OCI-LY1 (cell line): ENCODE measurements around the gene LRRC2.

Source experiments
- H2AFZ ChIP-seq: fragments of 200-600 bp; sonication (generic), shearing (Covaris generic); 2 replicates; pipeline ENCODE4 v1.6.0; 2014; ENCODE audit warnings: antibody characterized with exemption, mild to moderate bottlenecking, low read length
- H3F3A ChIP-seq: fragments of 200-600 bp; sonication (generic), shearing (Covaris generic); 2 replicates; pipeline ENCODE4 v1.6.0; 2014; ENCODE audit warnings: mild to moderate bottlenecking, antibody characterized with exemption, low read length, moderate library complexity; ENCODE audit not compliant: insufficient read depth
- H3K27ac ChIP-seq: fragments of 200-600 bp; sonication (generic); 2 replicates; pipeline ENCODE4 v1.5.1; 2014; ENCODE audit warnings: low read length, mixed run types, mild to moderate bottlenecking, low read depth; ENCODE audit not compliant: poor library complexity, severe bottlenecking
- H3K27me3 ChIP-seq: fragments of 200-600 bp; sonication (generic); 2 replicates; pipeline ENCODE4 v1.6.0; 2014; ENCODE audit warnings: antibody characterized with exemption, mild to moderate bottlenecking, low read length, moderate library complexity; ENCODE audit not compliant: insufficient read depth
- H3K36me3 ChIP-seq: fragments of 200-600 bp; sonication (generic); 2 replicates; pipeline ENCODE4 v1.6.1; 2014; ENCODE audit warnings: mild to moderate bottlenecking, antibody characterized with exemption, low read length, moderate library complexity, mixed read lengths; ENCODE audit not compliant: insufficient read depth
- H3K4me1 ChIP-seq: fragments of 200-600 bp; sonication (generic); 2 replicates; pipeline ENCODE4 v1.5.1; 2014; ENCODE audit warnings: mild to moderate bottlenecking, low read length, moderate library complexity; ENCODE audit not compliant: insufficient read depth, severe bottlenecking
- H3K4me2 ChIP-seq: fragments of 200-600 bp; sonication (generic), shearing (Covaris generic); 2 replicates; pipeline ENCODE4 v1.6.1; 2014; ENCODE audit warnings: low read length
- H3K4me3 ChIP-seq: fragments of 200-600 bp; sonication (generic); 2 replicates; pipeline ENCODE4 v1.5.1; 2014; ENCODE audit warnings: low read length, low read depth, mild to moderate bottlenecking, mixed read lengths; ENCODE audit not compliant: poor library complexity, severe bottlenecking
- H3K79me2 ChIP-seq: fragments of 200-600 bp; shearing (Covaris generic); 2 replicates; pipeline ENCODE4 v1.6.1; 2016; ENCODE audit warnings: mixed run types, low read length, mixed read lengths; ENCODE audit not compliant: insufficient read depth
- H3K9ac ChIP-seq: fragments of 200-600 bp; sonication (generic), shearing (Covaris generic); 2 replicates; pipeline ENCODE4 v1.6.1; 2014; ENCODE audit warnings: mild to moderate bottlenecking, low read length, mixed read lengths
- H3K9me2 ChIP-seq: fragments of 200-600 bp; sonication (generic), shearing (Covaris generic); 2 replicates; pipeline ENCODE4 v1.6.1; 2014; ENCODE audit warnings: low read depth, mild to moderate bottlenecking, low read length, mixed read lengths
- H3K9me3 ChIP-seq: fragments of 200-600 bp; shearing (Covaris generic); 2 replicates; pipeline ENCODE4 v1.6.1; 2014; ENCODE audit warnings: low read length, mixed read lengths
- H4K20me1 ChIP-seq: fragments of 200-600 bp; sonication (generic), shearing (Covaris generic); 2 replicates; pipeline ENCODE4 v1.6.0; 2016; ENCODE audit warnings: mild to moderate bottlenecking, low read length; ENCODE audit not compliant: insufficient read depth
- CTCF ChIP-seq: fragments of 200-600 bp; sonication (generic), shearing (Covaris generic); IDR thresholded peaks from 2 replicates; pipeline ENCODE4 v1.5.1; 2017; ENCODE audit warnings: mild to moderate bottlenecking, antibody characterized with exemption, low read length, moderate library complexity, mixed read lengths
- EZH2 ChIP-seq: fragments of 200-600 bp; sonication (generic), shearing (Covaris generic); IDR thresholded peaks from 2 replicates; pipeline ENCODE4 v1.8.0; 2017; ENCODE audit warnings: borderline replicate concordance, mixed run types, mild to moderate bottlenecking, antibody characterized with exemption, low read length, moderate library complexity, mixed read lengths

The LRRC2 gene

GRCh38 chr3:46482632-46483350 is 83.3 kb downstream of the LRRC2 start:
- no peak overlapping the region for H3K4me2 ChIP-seq
- no peaks in the 10 kb centered on the region for H3K79me2 ChIP-seq

GRCh38 chr3:46481636-46482035 is 84.5 kb downstream of the LRRC2 start:
- no peaks in the 10 kb centered on the region for H4K20me1 ChIP-seq
- H3K27ac ChIP-seq: no peak overlapping the region
- no peak overlapping the region for H3K4me2 ChIP-seq
- no peak overlapping the region for H2AFZ ChIP-seq
- no peaks in the 10 kb centered on the region for H3K79me2 ChIP-seq
- H3K9me2 ChIP-seq: no peaks in the 10 kb centered on the region
- H3K27me3 ChIP-seq: no peaks in the 10 kb centered on the region
- TF ChIP-seq EZH2: no peak
- TF ChIP-seq CTCF: no peak
- no peaks in the 10 kb centered on the region for H3K36me3 ChIP-seq
- no peaks in the 10 kb centered on the region for H3K4me1 ChIP-seq
- H3K4me3 ChIP-seq: no peak overlapping the region
- no peaks in the 10 kb centered on the region for H3F3A ChIP-seq
- H3K9me3 ChIP-seq: no peaks in the 10 kb centered on the region
- no peak overlapping the region for H3K9ac ChIP-seq

More at GRCh38 chr3:46482632-46483350, 83.3 kb downstream of the LRRC2 start:
- Histone ChIP-seq H3K4me3 (no peak overlapping the region), H3K9ac (no peak overlapping the region), H3F3A (no peaks in the 10 kb centered on the region), H2AFZ (no peak overlapping the region), H3K9me2 (no peaks in the 10 kb centered on the region), H3K36me3 (no peaks in the 10 kb centered on the region), H3K27ac (no peak overlapping the region), H3K4me1 (no peaks in the 10 kb centered on the region), H3K9me3 (no peaks in the 10 kb centered on the region), H4K20me1 (no peaks in the 10 kb centered on the region), H3K27me3 (no peaks in the 10 kb centered on the region)
- TF ChIP-seq EZH2: no peak
- TF ChIP-seq CTCF: no peak

GRCh38 chr3:46480491-46481195 is 85.5 kb downstream of the LRRC2 start:
- Histone ChIP-seq H3F3A (no peaks in the 10 kb centered on the region), H3K4me3 (no peak overlapping the region), H3K4me1 (no peaks in the 10 kb centered on the region), H2AFZ (no peak overlapping the region), H3K9me2 (no peaks in the 10 kb centered on the region), H3K9me3 (no peaks in the 10 kb centered on the region), H3K27me3 (no peaks in the 10 kb centered on the region), H3K9ac (no peak overlapping the region), H3K4me2 (no peak overlapping the region), H3K27ac (no peak overlapping the region), H3K79me2 (no peaks in the 10 kb centered on the region), H3K36me3 (no peaks in the 10 kb centered on the region), H4K20me1 (no peaks in the 10 kb centered on the region)
- TF ChIP-seq CTCF: no peak
- no peak for TF ChIP-seq EZH2
